Spleen (tissue), 7 donors: ENCODE measurements around the gene YARS1.

Experiments used
- CTCF ChIP-seq, 11 experiments: fragments of 200-600 bp in 7 of 11; fragments of 450-650 bp in 4 of 11; sonication (generic) in 4 of 11; IDR thresholded peaks in 8 of 11; conservative IDR thresholded peaks in 3 of 11; 1 replicate in 7 of 11; 2 replicates in 4 of 11; pipeline versions ENCODE4 v1.4.0 to v1.8.0; 2016 to 2021; ENCODE audit warnings: antibody characterized with exemption in 11 of 11, inconsistent platforms in 4 of 11, mild to moderate bottlenecking in 1 of 11
- POLR2A ChIP-seq, 3 donors: fragments of 450-650 bp; IDR thresholded peaks; one replicate each; pipeline ENCODE4 v1.5.1; 2017; ENCODE audit warnings: antibody characterized with exemption in 3 of 3, mild to moderate bottlenecking in 1 of 3
- donor health status: DM: no; HTN: no; CAD: no; lungs with moderate emphysema.
- donor health status: DM: no; HTN: no; CAD: no.
- donor health status: DM: no; HTN: no; CAD: no.

GRCh38 chr1:32806290-32806689, 10.9 kb downstream of the YARS1 start:
- TF ChIP-seq POLR2A (IDR thresholded peaks at IDR 0.05) (no peak), CTCF (IDR thresholded peaks at IDR 0.05 in 8 of 11, conservative IDR thresholded peaks at IDR 0.05 in 3 of 11) (no peak)
